ENCODE measurements around the gene EDARADD.

DNA sequence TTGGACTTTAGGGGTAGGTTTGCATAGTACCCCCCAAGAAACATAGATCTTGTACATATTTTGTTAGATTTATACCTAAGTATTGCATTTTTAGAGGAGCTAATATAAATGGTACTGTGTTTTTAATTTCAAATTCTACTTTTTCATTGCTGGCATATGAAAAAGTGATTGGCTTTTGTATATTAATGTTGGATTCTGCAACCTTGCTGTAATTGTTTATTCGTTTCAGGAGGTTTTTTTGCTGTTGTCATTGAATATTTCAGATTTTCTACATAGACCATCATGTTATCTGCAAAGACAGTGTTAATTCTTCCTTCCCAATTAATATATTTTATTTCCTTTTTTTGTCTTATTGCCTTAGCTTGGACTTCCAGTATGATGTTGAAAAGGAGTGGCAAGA lies 23.0 kb upstream of the EDARADD start:
- TF ChIP-seq, protein P1, sequence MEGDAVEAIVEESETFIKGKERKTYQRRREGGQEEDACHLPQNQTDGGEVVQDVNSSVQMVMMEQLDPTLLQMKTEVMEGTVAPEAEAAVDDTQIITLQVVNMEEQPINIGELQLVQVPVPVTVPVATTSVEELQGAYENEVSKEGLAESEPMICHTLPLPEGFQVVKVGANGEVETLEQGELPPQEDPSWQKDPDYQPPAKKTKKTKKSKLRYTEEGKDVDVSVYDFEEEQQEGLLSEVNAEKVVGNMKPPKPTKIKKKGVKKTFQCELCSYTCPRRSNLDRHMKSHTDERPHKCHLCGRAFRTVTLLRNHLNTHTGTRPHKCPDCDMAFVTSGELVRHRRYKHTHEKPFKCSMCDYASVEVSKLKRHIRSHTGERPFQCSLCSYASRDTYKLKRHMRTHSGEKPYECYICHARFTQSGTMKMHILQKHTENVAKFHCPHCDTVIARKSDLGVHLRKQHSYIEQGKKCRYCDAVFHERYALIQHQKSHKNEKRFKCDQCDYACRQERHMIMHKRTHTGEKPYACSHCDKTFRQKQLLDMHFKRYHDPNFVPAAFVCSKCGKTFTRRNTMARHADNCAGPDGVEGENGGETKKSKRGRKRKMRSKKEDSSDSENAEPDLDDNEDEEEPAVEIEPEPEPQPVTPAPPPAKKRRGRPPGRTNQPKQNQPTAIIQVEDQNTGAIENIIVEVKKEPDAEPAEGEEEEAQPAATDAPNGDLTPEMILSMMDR (conservative IDR thresholded peaks at IDR 0.05; ENCODE audit: low read length) = no peak
- TF ChIP-seq EZH2phosphoT487 (IDR thresholded peaks at IDR 0.05; ENCODE audit: borderline replicate concordance, low read depth, low read length) = no peak
